SU-DHL-6 (cell line): ENCODE results near the gene CROT.

Experiments used
- H2AFZ ChIP-seq: fragments of 200-600 bp; sonication (generic); 2 replicates; pipeline ENCODE4 v1.6.1; 2014; ENCODE audit warnings: low read depth, mild to moderate bottlenecking, moderate library complexity, mixed read lengths, antibody characterized with exemption, low read length; ENCODE audit not compliant: severe bottlenecking
- H3F3A ChIP-seq: fragments of 200-600 bp; shearing (Covaris generic); 2 replicates; pipeline ENCODE4 v1.6.0; 2016; ENCODE audit warnings: antibody characterized with exemption, mild to moderate bottlenecking; ENCODE audit not compliant: insufficient read depth
- H3K27ac ChIP-seq: fragments of 200-600 bp; sonication (generic); 2 replicates; pipeline ENCODE4 v1.5.1; 2016; ENCODE audit warnings: low read depth, mild to moderate bottlenecking, low read length, moderate library complexity, mixed read lengths
- H3K27me3 ChIP-seq: fragments of 200-600 bp; sonication (generic), shearing (Covaris generic); 2 replicates; pipeline ENCODE4 v1.6.0; 2014; ENCODE audit warnings: mild to moderate bottlenecking, low read length
- H3K36me3 ChIP-seq: fragments of 200-600 bp; sonication (generic); 2 replicates; pipeline ENCODE4 v1.6.1; 2014; ENCODE audit warnings: mild to moderate bottlenecking, low read length, mixed read lengths
- H3K4me2 ChIP-seq: fragments of 300-600, 200-600 bp; shearing (Covaris generic), sonication (generic); 2 replicates; pipeline ENCODE4 v1.6.0; 2014; ENCODE audit warnings: low read length, low read depth, mild to moderate bottlenecking; ENCODE audit not compliant: poor library complexity, severe bottlenecking
- H3K4me3 ChIP-seq: fragments of 200-600 bp; sonication (generic); 2 replicates; pipeline ENCODE4 v1.5.1; 2014; ENCODE audit warnings: antibody characterized with exemption, low read length, mild to moderate bottlenecking, mixed read lengths; ENCODE audit not compliant: insufficient read depth, poor library complexity, severe bottlenecking
- H3K79me2 ChIP-seq: fragments of 200-600 bp; sonication (generic); 2 replicates; pipeline ENCODE4 v1.6.1; 2014; ENCODE audit warnings: mild to moderate bottlenecking, low read length, moderate library complexity; ENCODE audit not compliant: insufficient read depth
- H3K9ac ChIP-seq: fragments of 200-600 bp; sonication (generic); 2 replicates; pipeline ENCODE4 v1.7.0; 2014; ENCODE audit warnings: mild to moderate bottlenecking, low read length
- H3K9me2 ChIP-seq: fragments of 200-600 bp; sonication (generic); replicated peaks from 2 replicates; pipeline ENCODE4 v1.6.1; 2014; ENCODE audit warnings: low read length; ENCODE audit not compliant: insufficient read depth
- H3K9me3 ChIP-seq: fragments of 200-600 bp; sonication (generic); 2 replicates; pipeline ENCODE4 v1.6.1; 2014; ENCODE audit warnings: low read length, mixed read lengths; ENCODE audit not compliant: insufficient read depth
- H4K20me1 ChIP-seq: fragments of 200-600 bp; sonication (generic); 2 replicates; pipeline ENCODE4 v1.6.1; 2014; ENCODE audit warnings: low read depth, mild to moderate bottlenecking, antibody characterized with exemption, low read length, moderate library complexity, mixed read lengths
- CTCF ChIP-seq: fragments of 200-600 bp; sonication (generic); IDR thresholded peaks from one replicate; pipeline ENCODE4 v1.5.1; 2017; ENCODE audit warnings: antibody characterized with exemption, mild to moderate bottlenecking, low read length, moderate library complexity; ENCODE audit not compliant: insufficient read depth, poor library complexity, severe bottlenecking
- EZH2phosphoT487 ChIP-seq: fragments of 200-600 bp; sonication (generic), shearing (Covaris generic); conservative IDR thresholded peaks from 2 replicates; pipeline ENCODE4 v1.6.1; 2018; ENCODE audit warnings: mild to moderate bottlenecking, antibody characterized with exemption, low read length, moderate library complexity, mixed read lengths

CROT gene

DNA sequence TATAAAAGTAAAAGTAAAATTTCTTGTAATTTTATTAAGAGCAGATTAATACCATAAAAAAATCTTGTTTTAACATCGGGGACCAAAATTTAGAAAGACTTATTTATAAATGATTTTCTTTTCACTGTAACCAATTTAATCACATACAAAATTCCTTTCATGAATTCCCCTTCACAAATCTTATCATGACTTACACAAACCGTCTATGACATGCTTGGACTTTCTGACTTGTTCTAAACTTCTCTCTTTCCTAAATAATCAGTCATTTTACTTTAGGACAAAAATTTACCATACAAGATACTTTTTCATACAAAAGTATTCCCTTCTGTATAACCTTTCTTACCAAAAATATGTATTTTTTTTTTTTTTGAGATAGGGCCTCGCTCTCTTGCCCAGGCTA is 9.3 kb downstream of the CROT start:
- no peaks in the 10 kb centered on the region for H3F3A ChIP-seq
- no peak overlapping the region for H3K4me2 ChIP-seq
- H3K4me3 ChIP-seq: no peak overlapping the region
- H3K9ac ChIP-seq: no peak overlapping the region
- no peak overlapping the region for H3K27ac ChIP-seq
- no peak overlapping the region for H2AFZ ChIP-seq
- no peaks in the 10 kb centered on the region for H3K9me2 ChIP-seq
- H4K20me1 ChIP-seq: no peaks in the 10 kb centered on the region
- peaks cover 63% of the 10 kb centered on the region for H3K36me3 ChIP-seq
- peaks cover 38% of the 10 kb centered on the region for H3K9me3 ChIP-seq
- no peaks in the 10 kb centered on the region for H3K27me3 ChIP-seq
- no peaks in the 10 kb centered on the region for H3K79me2 ChIP-seq
- TF ChIP-seq EZH2phosphoT487 (no peak), CTCF (no peak)

- H3K4me3 ChIP-seq: no peak overlapping the region
- no peaks in the 10 kb centered on the region for H3K27me3 ChIP-seq
- no peak overlapping the region for H3K9ac ChIP-seq
Measured at GRCh38 chr7:87356448-87356847, 11.0 kb downstream of the CROT start.

GRCh38 chr7:87359366-87359765 is 13.9 kb downstream of the CROT start:
- H3K4me3 ChIP-seq: no peak overlapping the region
- H3K27me3 ChIP-seq: no peaks in the 10 kb centered on the region
- H4K20me1 ChIP-seq: no peaks in the 10 kb centered on the region
- no peak overlapping the region for H3K9ac ChIP-seq
- no peak for TF ChIP-seq EZH2phosphoT487
- H3K4me2 ChIP-seq: no peak overlapping the region
- no peaks in the 10 kb centered on the region for H3F3A ChIP-seq
- H3K9me2 ChIP-seq: no peaks in the 10 kb centered on the region
- no peak overlapping the region for H2AFZ ChIP-seq
- no peaks in the 10 kb centered on the region for H3K79me2 ChIP-seq
- peaks cover 15% of the 10 kb centered on the region; the same call in 1 of the 2 replicates for H3K9me3 ChIP-seq
- H3K36me3 ChIP-seq: peaks cover 26% of the 10 kb centered on the region
- no peak overlapping the region for H3K27ac ChIP-seq

More at GRCh38 chr7:87356448-87356847, 11.0 kb downstream of the CROT start:
- H3K36me3 ChIP-seq: peaks cover 51% of the 10 kb centered on the region
- H4K20me1 ChIP-seq: no peaks in the 10 kb centered on the region
- no peak overlapping the region for H2AFZ ChIP-seq
- H3K9me3 ChIP-seq: peaks cover 38% of the 10 kb centered on the region
- no peaks in the 10 kb centered on the region for H3K79me2 ChIP-seq
- H3F3A ChIP-seq: no peaks in the 10 kb centered on the region
- no peak overlapping the region for H3K4me2 ChIP-seq
- TF ChIP-seq CTCF (no peak), EZH2phosphoT487 (no peak)
- no peak overlapping the region for H3K27ac ChIP-seq
- H3K9me2 ChIP-seq: no peaks in the 10 kb centered on the region

GRCh38 chr7:87361320-87361719 is 15.9 kb downstream of the CROT start:
- peaks cover 6% of the 10 kb centered on the region; the same call in 1 of the 2 replicates for H3K36me3 ChIP-seq
- H2AFZ ChIP-seq: no peak overlapping the region
- H4K20me1 ChIP-seq: no peaks in the 10 kb centered on the region
- no peak overlapping the region for H3K9ac ChIP-seq
- H3K79me2 ChIP-seq: no peaks in the 10 kb centered on the region
- no peak overlapping the region for H3K4me2 ChIP-seq
- no peak overlapping the region for H3K4me3 ChIP-seq
- TF ChIP-seq EZH2phosphoT487 (no peak), CTCF (no peak)
- no peaks in the 10 kb centered on the region for H3F3A ChIP-seq
- no peaks in the 10 kb centered on the region for H3K9me3 ChIP-seq
- H3K9me2 ChIP-seq: no peaks in the 10 kb centered on the region
- H3K27me3 ChIP-seq: no peaks in the 10 kb centered on the region
- no peak overlapping the region for H3K27ac ChIP-seq
